ENCODE data around the gene FBXO10.
A peak's percentile ranks its signal among the peaks of the same experiment; 100 is the strongest.

The FBXO10 gene

DNA sequence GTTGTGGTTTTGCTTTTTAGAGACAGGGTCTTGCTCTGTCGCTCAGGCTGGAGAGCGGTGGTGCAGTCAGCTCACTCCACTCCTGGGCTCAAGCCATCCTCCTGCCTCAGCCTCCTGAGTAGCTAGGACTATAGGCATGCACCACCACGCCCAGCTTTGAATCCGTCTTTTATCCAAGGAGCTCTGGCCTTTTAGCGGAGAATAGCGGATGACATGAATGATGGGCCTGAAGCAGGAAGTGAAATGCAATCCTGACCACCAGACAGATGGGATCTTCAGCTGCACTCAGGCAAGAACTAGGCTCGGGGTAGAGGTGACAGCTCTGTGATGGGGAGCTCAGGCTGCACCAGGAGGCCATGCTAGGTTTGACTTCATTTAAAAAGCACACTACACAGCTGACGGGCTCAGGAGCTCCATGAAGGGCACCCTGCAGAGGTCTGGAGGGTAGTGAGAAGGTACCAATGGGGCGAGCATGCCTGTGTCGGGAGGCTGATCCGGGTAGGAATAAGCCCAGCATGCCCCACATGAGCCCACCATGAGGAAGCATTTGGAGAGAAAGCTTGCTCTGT is 68.5 kb downstream of the FBXO10 start:
- DNase-seq, result no peak
- no peaks in the 10 kb centered on the region for H3K27me3 ChIP-seq (replicated peaks; ENCODE audit: control insufficient read depth, insufficient read depth, low read length, poor library complexity, severe bottlenecking)
- H3K4me1 ChIP-seq (ENCODE audit: control insufficient read depth, insufficient read depth, low read length, poor library complexity, severe bottlenecking), result peaks cover 5% of the 10 kb centered on the region
- H3K36me3 ChIP-seq (ENCODE audit: control insufficient read depth, insufficient read depth, low read length), result peaks cover 12% of the 10 kb centered on the region
- H3K9me3 ChIP-seq (ENCODE audit: control insufficient read depth, low read length), result no peaks in the 10 kb centered on the region
- no peak overlapping the region for H3K4me3 ChIP-seq (ENCODE audit: insufficient read depth, low read depth, low read length, poor library complexity, severe bottlenecking)
- no peak overlapping the region for H3K27ac ChIP-seq (ENCODE audit: insufficient read depth, low read length, poor library complexity, severe bottlenecking)

DNA sequence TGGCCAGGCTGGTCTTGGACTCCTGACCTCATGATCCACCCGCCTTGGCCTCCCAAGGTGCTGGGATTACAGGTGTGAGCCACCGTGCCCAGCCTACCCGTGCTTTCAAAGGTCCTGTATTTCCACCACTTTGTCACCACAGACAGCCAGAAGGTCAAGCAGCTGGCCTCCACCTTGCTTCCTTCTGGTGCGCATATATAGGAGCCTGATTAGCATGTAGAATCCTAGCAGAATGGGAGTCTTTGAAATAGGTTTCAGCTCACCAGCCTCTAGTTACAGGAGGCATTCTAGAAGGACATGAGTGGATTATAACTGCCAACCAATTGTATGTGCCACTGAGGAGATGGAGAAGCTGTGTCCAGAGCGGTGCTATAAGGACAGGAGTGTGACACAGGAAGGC is 71.6 kb downstream of the FBXO10 start:
- DNase-seq, result no peak
- Histone ChIP-seq H3K36me3 (ENCODE audit: control insufficient read depth, insufficient read depth, low read length) (peaks cover 37% of the 10 kb centered on the region), H3K27ac (ENCODE audit: insufficient read depth, low read length, poor library complexity, severe bottlenecking) (peak overlapping the region; percentile 19)

DNA sequence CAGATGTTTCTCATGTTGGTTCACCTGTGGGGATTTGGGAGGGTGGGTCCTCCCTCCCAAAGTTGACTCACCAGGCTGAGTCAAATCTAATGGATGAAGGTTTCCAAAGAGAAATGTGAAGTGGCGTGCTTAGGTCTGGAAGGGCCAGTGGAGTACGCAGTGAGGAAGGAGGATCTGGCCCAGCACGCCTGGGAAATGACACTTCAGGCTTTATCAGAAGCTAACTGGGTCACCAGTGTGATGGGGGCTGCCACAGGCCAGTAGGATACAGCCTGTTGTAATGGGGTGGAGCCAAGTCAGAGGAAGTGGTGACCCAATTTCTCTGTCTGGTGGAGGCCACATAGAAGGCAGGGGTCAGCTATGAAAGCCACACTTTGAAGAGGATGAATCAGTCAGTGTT is 72.4 kb downstream of the FBXO10 start:
- no peaks in the 10 kb centered on the region for H3K9me3 ChIP-seq (ENCODE audit: control insufficient read depth, low read length)
- H3K4me1 ChIP-seq (ENCODE audit: control insufficient read depth, insufficient read depth, low read length, poor library complexity, severe bottlenecking), result peaks cover 5% of the 10 kb centered on the region
- H3K27ac ChIP-seq (ENCODE audit: insufficient read depth, low read length, poor library complexity, severe bottlenecking), result peak overlapping the region; percentile 58
- peak; percentile 43 to 72 (median 59) for DNase-seq
- no peak overlapping the region for H3K4me3 ChIP-seq (ENCODE audit: insufficient read depth, low read depth, low read length, poor library complexity, severe bottlenecking)
- H3K36me3 ChIP-seq (ENCODE audit: control insufficient read depth, insufficient read depth, low read length), result peaks cover 45% of the 10 kb centered on the region
- no peaks in the 10 kb centered on the region for H3K27me3 ChIP-seq (replicated peaks; ENCODE audit: control insufficient read depth, insufficient read depth, low read length, poor library complexity, severe bottlenecking)

More for the DNA sequence above, 71.6 kb downstream of the FBXO10 start:
- Histone ChIP-seq H3K9me3 (ENCODE audit: control insufficient read depth, low read length) (no peaks in the 10 kb centered on the region), H3K27me3 (replicated peaks; ENCODE audit: control insufficient read depth, insufficient read depth, low read length, poor library complexity, severe bottlenecking) (no peaks in the 10 kb centered on the region), H3K4me3 (ENCODE audit: insufficient read depth, low read depth, low read length, poor library complexity, severe bottlenecking) (no peak overlapping the region), H3K4me1 (ENCODE audit: control insufficient read depth, insufficient read depth, low read length, poor library complexity, severe bottlenecking) (peaks cover 5% of the 10 kb centered on the region)

GRCh38 chr9:37501957-37502596 is 74.1 kb downstream of the FBXO10 start:
- H3K36me3 ChIP-seq (ENCODE audit: control insufficient read depth, insufficient read depth, low read length), result peaks cover 61% of the 10 kb centered on the region
- no peak for DNase-seq

DNA sequence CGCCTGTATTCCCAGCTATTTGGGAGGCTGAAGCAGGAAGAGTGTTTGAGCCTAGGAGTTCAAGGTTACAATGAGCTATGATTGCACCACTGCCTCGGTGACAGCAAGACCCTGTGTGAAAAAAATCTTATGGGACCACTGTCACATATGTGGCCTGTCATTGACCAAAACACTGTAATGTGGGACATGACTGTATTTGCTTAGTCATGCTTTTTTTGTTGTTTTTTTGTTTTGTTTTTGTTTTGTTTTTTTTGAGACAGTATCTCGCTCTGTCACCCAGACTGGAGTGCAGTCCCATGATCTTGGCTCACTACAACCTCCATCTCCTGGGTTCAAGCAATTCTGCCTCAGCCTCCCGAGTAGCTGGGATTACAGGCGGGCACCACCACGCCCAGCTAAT is 76.9 kb downstream of the FBXO10 start:
- peaks cover 87% of the 10 kb centered on the region for H3K36me3 ChIP-seq (ENCODE audit: control insufficient read depth, insufficient read depth, low read length)
- no peak for DNase-seq
- no peak overlapping the region for H3K4me3 ChIP-seq (ENCODE audit: insufficient read depth, low read depth, low read length, poor library complexity, severe bottlenecking)
- peaks cover 5% of the 10 kb centered on the region for H3K4me1 ChIP-seq (ENCODE audit: control insufficient read depth, insufficient read depth, low read length, poor library complexity, severe bottlenecking)
- no peaks in the 10 kb centered on the region for H3K27me3 ChIP-seq (replicated peaks; ENCODE audit: control insufficient read depth, insufficient read depth, low read length, poor library complexity, severe bottlenecking)
- no peaks in the 10 kb centered on the region for H3K9me3 ChIP-seq (ENCODE audit: control insufficient read depth, low read length)
- H3K27ac ChIP-seq (ENCODE audit: insufficient read depth, low read length, poor library complexity, severe bottlenecking), result no peak overlapping the region

More at GRCh38 chr9:37501957-37502596, 74.1 kb downstream of the FBXO10 start:
- Histone ChIP-seq H3K9me3 (ENCODE audit: control insufficient read depth, low read length) (no peaks in the 10 kb centered on the region), H3K27ac (ENCODE audit: insufficient read depth, low read length, poor library complexity, severe bottlenecking) (no peak overlapping the region), H3K27me3 (replicated peaks; ENCODE audit: control insufficient read depth, insufficient read depth, low read length, poor library complexity, severe bottlenecking) (no peaks in the 10 kb centered on the region), H3K4me1 (ENCODE audit: control insufficient read depth, insufficient read depth, low read length, poor library complexity, severe bottlenecking) (peaks cover 5% of the 10 kb centered on the region), H3K4me3 (ENCODE audit: insufficient read depth, low read depth, low read length, poor library complexity, severe bottlenecking) (no peak overlapping the region)

DNA sequence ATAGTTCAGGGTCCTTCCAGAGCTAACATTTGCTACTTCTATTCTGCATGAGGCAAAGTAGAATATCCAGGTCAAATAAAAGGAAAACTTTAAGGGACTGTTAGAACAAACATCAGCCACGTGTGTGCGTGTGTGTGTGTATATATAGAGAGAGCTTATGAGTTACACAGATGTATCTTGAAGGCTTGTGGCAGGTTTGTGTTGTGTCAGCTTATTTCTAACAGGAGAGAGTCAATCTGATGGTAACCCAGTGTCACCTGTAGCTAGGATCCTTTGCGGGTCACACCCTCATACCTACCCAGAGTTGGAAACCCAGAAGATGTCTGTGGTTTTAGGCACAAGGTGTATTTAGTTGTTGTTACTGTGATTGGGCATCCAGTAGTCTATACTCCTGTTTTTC is 77.7 kb downstream of the FBXO10 start:
- H3K9me3 ChIP-seq (ENCODE audit: control insufficient read depth, low read length), result no peaks in the 10 kb centered on the region
- DNase-seq, result no peak
- H3K4me1 ChIP-seq (ENCODE audit: control insufficient read depth, insufficient read depth, low read length, poor library complexity, severe bottlenecking), result no peaks in the 10 kb centered on the region
- no peak overlapping the region for H3K4me3 ChIP-seq (ENCODE audit: insufficient read depth, low read depth, low read length, poor library complexity, severe bottlenecking)
- H3K27ac ChIP-seq (ENCODE audit: insufficient read depth, low read length, poor library complexity, severe bottlenecking), result no peak overlapping the region
- no peaks in the 10 kb centered on the region for H3K27me3 ChIP-seq (replicated peaks; ENCODE audit: control insufficient read depth, insufficient read depth, low read length, poor library complexity, severe bottlenecking)
- peaks cover 91% of the 10 kb centered on the region for H3K36me3 ChIP-seq (ENCODE audit: control insufficient read depth, insufficient read depth, low read length)

GRCh38 chr9:37497320-37497719 is 78.9 kb downstream of the FBXO10 start:
- Histone ChIP-seq H3K27ac (ENCODE audit: insufficient read depth, low read length, poor library complexity, severe bottlenecking) (no peak overlapping the region), H3K9me3 (ENCODE audit: control insufficient read depth, low read length) (no peaks in the 10 kb centered on the region), H3K27me3 (replicated peaks; ENCODE audit: control insufficient read depth, insufficient read depth, low read length, poor library complexity, severe bottlenecking) (no peaks in the 10 kb centered on the region), H3K4me1 (ENCODE audit: control insufficient read depth, insufficient read depth, low read length, poor library complexity, severe bottlenecking) (no peaks in the 10 kb centered on the region), H3K36me3 (ENCODE audit: control insufficient read depth, insufficient read depth, low read length) (peaks cover 91% of the 10 kb centered on the region), H3K4me3 (ENCODE audit: insufficient read depth, low read depth, low read length, poor library complexity, severe bottlenecking) (no peak overlapping the region)
- DNase-seq, result no peak

DNA sequence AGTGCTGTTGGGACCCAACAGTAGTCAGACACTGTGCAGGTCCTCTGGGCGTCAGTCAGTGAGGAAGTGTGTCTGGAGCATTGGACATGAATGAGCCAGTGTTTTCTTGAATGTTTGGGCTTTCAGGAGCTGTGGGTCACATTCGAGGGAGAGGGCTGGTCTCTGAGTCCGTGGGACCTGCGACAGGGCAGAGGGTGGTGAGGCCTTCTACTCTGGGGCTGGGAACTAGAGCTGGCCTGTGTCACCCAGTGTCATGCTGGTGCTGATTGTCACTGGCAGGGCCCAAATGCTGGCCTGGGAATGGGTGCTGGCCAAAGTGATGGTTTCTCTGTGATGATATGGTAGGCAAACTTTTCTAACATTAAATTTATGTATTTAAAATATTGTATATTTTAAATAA is 80.2 kb downstream of the FBXO10 start:
- no peaks in the 10 kb centered on the region for H3K27me3 ChIP-seq (replicated peaks; ENCODE audit: control insufficient read depth, insufficient read depth, low read length, poor library complexity, severe bottlenecking)
- no peak overlapping the region for H3K4me3 ChIP-seq (ENCODE audit: insufficient read depth, low read depth, low read length, poor library complexity, severe bottlenecking)
- H3K36me3 ChIP-seq (ENCODE audit: control insufficient read depth, insufficient read depth, low read length), result peaks cover 86% of the 10 kb centered on the region
- no peaks in the 10 kb centered on the region for H3K9me3 ChIP-seq (ENCODE audit: control insufficient read depth, low read length)
- DNase-seq, result no peak
- no peaks in the 10 kb centered on the region for H3K4me1 ChIP-seq (ENCODE audit: control insufficient read depth, insufficient read depth, low read length, poor library complexity, severe bottlenecking)
- H3K27ac ChIP-seq (ENCODE audit: insufficient read depth, low read length, poor library complexity, severe bottlenecking), result no peak overlapping the region

- Histone ChIP-seq H3K36me3 (ENCODE audit: control insufficient read depth, insufficient read depth, low read length) (peaks cover 86% of the 10 kb centered on the region), H3K9me3 (ENCODE audit: control insufficient read depth, low read length) (no peaks in the 10 kb centered on the region)
Observed at GRCh38 chr9:37495571-37495970, 80.6 kb downstream of the FBXO10 start.

GRCh38 chr9:37491939-37492338 is 84.2 kb downstream of the FBXO10 start:
- Histone ChIP-seq H3K27ac (ENCODE audit: insufficient read depth, low read length, poor library complexity, severe bottlenecking) (no peak overlapping the region), H3K4me3 (ENCODE audit: insufficient read depth, low read depth, low read length, poor library complexity, severe bottlenecking) (no peak overlapping the region), H3K36me3 (ENCODE audit: control insufficient read depth, insufficient read depth, low read length) (peaks cover 64% of the 10 kb centered on the region), H3K27me3 (replicated peaks; ENCODE audit: control insufficient read depth, insufficient read depth, low read length, poor library complexity, severe bottlenecking) (no peaks in the 10 kb centered on the region), H3K4me1 (ENCODE audit: control insufficient read depth, insufficient read depth, low read length, poor library complexity, severe bottlenecking) (peaks cover 10% of the 10 kb centered on the region), H3K9me3 (ENCODE audit: control insufficient read depth, low read length) (no peaks in the 10 kb centered on the region)
- no peak for DNase-seq

More at GRCh38 chr9:37495571-37495970, 80.6 kb downstream of the FBXO10 start:
- no peaks in the 10 kb centered on the region for H3K4me1 ChIP-seq (ENCODE audit: control insufficient read depth, insufficient read depth, low read length, poor library complexity, severe bottlenecking)
- H3K27me3 ChIP-seq (replicated peaks; ENCODE audit: control insufficient read depth, insufficient read depth, low read length, poor library complexity, severe bottlenecking), result no peaks in the 10 kb centered on the region
- H3K4me3 ChIP-seq (ENCODE audit: insufficient read depth, low read depth, low read length, poor library complexity, severe bottlenecking), result no peak overlapping the region
- H3K27ac ChIP-seq (ENCODE audit: insufficient read depth, low read length, poor library complexity, severe bottlenecking), result no peak overlapping the region
- no peak for DNase-seq
